ENCODE measurements around the gene KAZN. TPM values are rescaled to one million over a fixed set of nuclear protein-coding genes. Genes with fewer than 3 reads are reported as not detected.

KAZN gene
- polyA plus RNA-seq (2011; rRNA removed) (4.3 and 5.5 TPM in 2 replicates), polyA minus RNA-seq (2011; rRNA and poly(A)+ RNA removed) (4.4 and 5.7 TPM in 2 replicates)

- H3K27me3 ChIP-seq (ENCODE audit: control insufficient read depth, insufficient read depth, low read length), result peaks cover 2% of the 10 kb centered on the region; the same call in 1 of the 2 replicates
- no peak for DNase-seq (ENCODE audit: low read depth)
- H3K36me3 ChIP-seq (ENCODE audit: control insufficient read depth, insufficient read depth, low read length), result no peaks in the 10 kb centered on the region
- ChIA-PET POLR2A (no interaction called here), CTCF (no interaction called here)
- H3K4me3 ChIP-seq (ENCODE audit: low read depth, low read length), result no peak within 1 kb of the TSS
- TF ChIP-seq, protein P1, sequence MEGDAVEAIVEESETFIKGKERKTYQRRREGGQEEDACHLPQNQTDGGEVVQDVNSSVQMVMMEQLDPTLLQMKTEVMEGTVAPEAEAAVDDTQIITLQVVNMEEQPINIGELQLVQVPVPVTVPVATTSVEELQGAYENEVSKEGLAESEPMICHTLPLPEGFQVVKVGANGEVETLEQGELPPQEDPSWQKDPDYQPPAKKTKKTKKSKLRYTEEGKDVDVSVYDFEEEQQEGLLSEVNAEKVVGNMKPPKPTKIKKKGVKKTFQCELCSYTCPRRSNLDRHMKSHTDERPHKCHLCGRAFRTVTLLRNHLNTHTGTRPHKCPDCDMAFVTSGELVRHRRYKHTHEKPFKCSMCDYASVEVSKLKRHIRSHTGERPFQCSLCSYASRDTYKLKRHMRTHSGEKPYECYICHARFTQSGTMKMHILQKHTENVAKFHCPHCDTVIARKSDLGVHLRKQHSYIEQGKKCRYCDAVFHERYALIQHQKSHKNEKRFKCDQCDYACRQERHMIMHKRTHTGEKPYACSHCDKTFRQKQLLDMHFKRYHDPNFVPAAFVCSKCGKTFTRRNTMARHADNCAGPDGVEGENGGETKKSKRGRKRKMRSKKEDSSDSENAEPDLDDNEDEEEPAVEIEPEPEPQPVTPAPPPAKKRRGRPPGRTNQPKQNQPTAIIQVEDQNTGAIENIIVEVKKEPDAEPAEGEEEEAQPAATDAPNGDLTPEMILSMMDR (IDR thresholded peaks at IDR 0.05; ENCODE audit: insufficient read depth, low read depth, low read length), result no peak
Observed at GRCh38 chr1:14598498-14599182, at the start of gene KAZN. KAZN (plus strand) TSS chr1:14598685.

GRCh38 chr1:14549897-14550620 is 48.4 kb upstream of the KAZN start:
- Histone ChIP-seq H3K27me3 (ENCODE audit: control insufficient read depth, insufficient read depth, low read length) (no peaks in the 10 kb centered on the region), H3K36me3 (ENCODE audit: control insufficient read depth, insufficient read depth, low read length) (no peaks in the 10 kb centered on the region), H3K4me3 (ENCODE audit: low read depth, low read length) (no peak overlapping the region)
- DNase-seq (ENCODE audit: low read depth), result no peak
- ChIA-PET POLR2A (no interaction called here), CTCF (interaction anchor here (0.5 to 0.6 kb wide), 2 partner anchors 60 to 218 kb away, joined by 3 to 4 read pairs; no protein-coding TSS in a partner anchor)
- TF ChIP-seq, protein P1 (IDR thresholded peaks at IDR 0.05; ENCODE audit: insufficient read depth, low read depth, low read length), result no peak

GRCh38 chr1:14551386-14551785 is 47.1 kb upstream of the KAZN start:
- Histone ChIP-seq H3K4me3 (ENCODE audit: low read depth, low read length) (no peak overlapping the region), H3K36me3 (ENCODE audit: control insufficient read depth, insufficient read depth, low read length) (no peaks in the 10 kb centered on the region), H3K27me3 (ENCODE audit: control insufficient read depth, insufficient read depth, low read length) (no peaks in the 10 kb centered on the region)
- TF ChIP-seq, protein P1 (IDR thresholded peaks at IDR 0.05; ENCODE audit: insufficient read depth, low read depth, low read length), result no peak
- POLR2A ChIA-PET, result no interaction called here
- DNase-seq (ENCODE audit: low read depth), result no peak
- CTCF ChIA-PET, result no interaction called here

DNA sequence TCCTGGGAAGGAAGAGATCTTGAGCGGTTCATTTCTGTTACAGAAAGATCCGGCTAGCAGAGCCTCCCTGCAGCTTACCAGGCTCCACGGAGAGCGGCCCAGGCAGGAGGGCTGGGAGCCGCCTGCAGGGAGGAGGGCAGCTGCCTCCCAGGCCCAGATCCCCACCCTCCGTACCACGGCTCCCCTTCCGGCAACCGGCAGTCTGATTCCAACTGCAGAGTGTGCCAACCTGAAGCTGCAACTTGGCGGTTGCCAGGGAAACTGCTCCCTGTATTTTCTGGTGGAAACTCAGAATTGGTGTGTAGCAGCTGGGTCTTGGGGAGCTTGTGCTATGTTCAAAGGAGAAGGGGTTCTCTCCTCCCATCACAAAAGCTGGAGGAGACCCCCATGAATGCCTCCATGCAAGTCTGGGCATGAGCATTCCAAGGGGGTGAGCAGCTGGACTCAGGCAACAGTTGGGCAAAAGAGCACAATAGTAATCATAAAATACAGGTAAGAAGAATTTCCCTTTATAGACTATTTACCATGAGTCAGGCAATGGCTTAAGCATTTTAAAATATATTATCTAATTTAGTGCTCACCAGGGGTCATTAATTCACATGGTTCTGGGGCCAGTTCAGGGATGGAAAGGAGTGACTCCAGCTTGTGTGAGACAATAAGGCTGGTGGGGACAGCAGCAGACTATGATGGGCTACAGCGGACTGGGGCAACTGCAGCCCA is 46.1 kb upstream of the KAZN start:
- no peaks in the 10 kb centered on the region for H3K36me3 ChIP-seq (ENCODE audit: control insufficient read depth, insufficient read depth, low read length)
- no peak overlapping the region for H3K4me3 ChIP-seq (ENCODE audit: low read depth, low read length)
- TF ChIP-seq, protein P1 (IDR thresholded peaks at IDR 0.05; ENCODE audit: insufficient read depth, low read depth, low read length), result no peak
- no peak for DNase-seq (ENCODE audit: low read depth)
- ChIA-PET CTCF (no interaction called here), POLR2A (no interaction called here)
- H3K27me3 ChIP-seq (ENCODE audit: control insufficient read depth, insufficient read depth, low read length), result no peaks in the 10 kb centered on the region

GRCh38 chr1:14553711-14554110 is 44.8 kb upstream of the KAZN start:
- no peak for DNase-seq (ENCODE audit: low read depth)
- Histone ChIP-seq H3K4me3 (ENCODE audit: low read depth, low read length) (no peak overlapping the region), H3K27me3 (ENCODE audit: control insufficient read depth, insufficient read depth, low read length) (no peaks in the 10 kb centered on the region), H3K36me3 (ENCODE audit: control insufficient read depth, insufficient read depth, low read length) (no peaks in the 10 kb centered on the region)
- POLR2A ChIA-PET, result no interaction called here
- CTCF ChIA-PET, result no interaction called here
- TF ChIP-seq, protein P1 (IDR thresholded peaks at IDR 0.05; ENCODE audit: insufficient read depth, low read depth, low read length), result no peak

Data from BJ (cell line).